Colonic mucosa (tissue), 4 donors: ENCODE data around the gene GCSAM. TPM values are rescaled to one million over a fixed set of nuclear protein-coding genes. Genes with fewer than 3 reads are reported as not detected.

ENCODE experiments used
- DNase-seq: peaks from one replicate; pipeline ENCODE4 v3.0.0-alpha.2; 2020
- H3K27ac ChIP-seq: fragments of 200-600 bp; one replicate; pipeline ENCODE4 v1.8.0; 2021
- H3K27me3 ChIP-seq: fragments of 200-600 bp; one replicate; pipeline ENCODE4 v1.8.0; 2021
- H3K36me3 ChIP-seq: fragments of 200-600 bp; one replicate; pipeline ENCODE4 v1.8.0; 2021
- H3K4me1 ChIP-seq: fragments of 200-600 bp; one replicate; pipeline ENCODE4 v1.8.0; 2021; ENCODE audit warnings: mild to moderate bottlenecking
- H3K4me3 ChIP-seq: fragments of 200-600 bp; one replicate; pipeline ENCODE4 v1.8.0; 2021
- H3K9ac ChIP-seq, 2 donors: one replicate each; pipeline ENCODE4 v1.7.0; 2013; ENCODE audit warnings: control low read depth in 2 of 2, low read depth in 2 of 2, low read length in 2 of 2
- H3K9me3 ChIP-seq: fragments of 200-600 bp; one replicate; pipeline ENCODE4 v1.8.0; 2021
- intact Hi-C: fragments of 100-400 bp; cut with DNase I; formaldehyde crosslinking; loops from one replicate; pipeline ENCODE4 v1.14.1; 2022
- total RNA-seq, 2 donors: library from RNA; stranded (reverse); fragmentation: NEBNext Ultra II Directional in 1 of 2; extraction: Animal tissue kit (Norgen Biotek cat#: 25700) in 1 of 2; gene quantifications; one replicate each; pipeline ENCODE4 v1.2.1, GENCODE V29; 2021
- TF ChIP-seq, protein P1 (sequence below): fragments of 200-600 bp; IDR thresholded peaks from one replicate; pipeline ENCODE4 v1.8.0; 2022; ENCODE audit warnings: antibody characterized with exemption, mild to moderate bottlenecking
- donor health status: healthy.
- donor health status: DM: no; HTN: no; CAD: no.
- donor health status: DM: no; HTN: no; CAD: no.

The GCSAM gene
- total RNA-seq, 2 donors from 2014 or later: 0.16 to 0.17 TPM

DNA sequence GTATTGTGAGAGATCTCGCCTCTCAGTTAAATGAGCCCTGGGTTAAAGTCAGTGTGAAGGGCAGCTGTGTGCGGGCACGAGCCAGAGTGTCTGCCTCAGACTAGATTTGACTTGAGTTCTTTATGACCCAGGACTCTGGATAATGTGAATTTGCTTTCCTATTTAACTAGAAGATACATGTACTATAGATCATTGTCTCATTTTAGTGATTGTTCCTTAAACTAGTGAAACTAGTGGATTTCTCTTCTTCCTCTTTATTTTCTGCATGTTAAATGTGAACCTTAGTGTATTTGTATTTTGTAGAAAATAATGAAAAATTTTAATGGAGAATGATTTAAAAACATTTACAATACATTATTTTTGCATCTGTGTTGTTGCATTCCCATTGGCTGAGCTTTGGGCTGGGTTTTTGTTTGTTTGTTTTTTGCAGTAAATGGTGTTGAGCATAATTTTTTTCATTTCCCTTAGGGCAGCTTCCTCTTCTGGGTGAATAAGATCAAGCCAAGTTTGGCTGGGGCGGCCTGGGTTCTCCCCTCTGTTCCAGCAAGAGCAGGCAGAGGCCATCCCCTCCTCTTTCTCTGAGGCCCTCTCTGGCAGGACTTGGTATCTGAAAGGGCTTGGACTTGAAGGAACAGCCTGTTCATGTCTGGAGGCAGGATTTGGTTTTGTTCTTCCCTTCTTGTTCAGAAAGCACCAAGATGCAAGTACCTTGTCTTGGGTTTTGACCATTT, 15.0 kb downstream of the GCSAM start:
- no peaks in the 10 kb centered on the region for H3K4me1 ChIP-seq
- no peaks in the 10 kb centered on the region for H3K36me3 ChIP-seq
- H3K27me3 ChIP-seq: no peaks in the 10 kb centered on the region
- H3K27ac ChIP-seq: no peak overlapping the region
- no peak overlapping the region for H3K4me3 ChIP-seq
- no peak overlapping the region for H3K9ac ChIP-seq
- H3K9me3 ChIP-seq: no peaks in the 10 kb centered on the region
- no peak for DNase-seq
- intact Hi-C loops: no loop called here
- TF ChIP-seq, protein P1, sequence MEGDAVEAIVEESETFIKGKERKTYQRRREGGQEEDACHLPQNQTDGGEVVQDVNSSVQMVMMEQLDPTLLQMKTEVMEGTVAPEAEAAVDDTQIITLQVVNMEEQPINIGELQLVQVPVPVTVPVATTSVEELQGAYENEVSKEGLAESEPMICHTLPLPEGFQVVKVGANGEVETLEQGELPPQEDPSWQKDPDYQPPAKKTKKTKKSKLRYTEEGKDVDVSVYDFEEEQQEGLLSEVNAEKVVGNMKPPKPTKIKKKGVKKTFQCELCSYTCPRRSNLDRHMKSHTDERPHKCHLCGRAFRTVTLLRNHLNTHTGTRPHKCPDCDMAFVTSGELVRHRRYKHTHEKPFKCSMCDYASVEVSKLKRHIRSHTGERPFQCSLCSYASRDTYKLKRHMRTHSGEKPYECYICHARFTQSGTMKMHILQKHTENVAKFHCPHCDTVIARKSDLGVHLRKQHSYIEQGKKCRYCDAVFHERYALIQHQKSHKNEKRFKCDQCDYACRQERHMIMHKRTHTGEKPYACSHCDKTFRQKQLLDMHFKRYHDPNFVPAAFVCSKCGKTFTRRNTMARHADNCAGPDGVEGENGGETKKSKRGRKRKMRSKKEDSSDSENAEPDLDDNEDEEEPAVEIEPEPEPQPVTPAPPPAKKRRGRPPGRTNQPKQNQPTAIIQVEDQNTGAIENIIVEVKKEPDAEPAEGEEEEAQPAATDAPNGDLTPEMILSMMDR: no peak

DNA sequence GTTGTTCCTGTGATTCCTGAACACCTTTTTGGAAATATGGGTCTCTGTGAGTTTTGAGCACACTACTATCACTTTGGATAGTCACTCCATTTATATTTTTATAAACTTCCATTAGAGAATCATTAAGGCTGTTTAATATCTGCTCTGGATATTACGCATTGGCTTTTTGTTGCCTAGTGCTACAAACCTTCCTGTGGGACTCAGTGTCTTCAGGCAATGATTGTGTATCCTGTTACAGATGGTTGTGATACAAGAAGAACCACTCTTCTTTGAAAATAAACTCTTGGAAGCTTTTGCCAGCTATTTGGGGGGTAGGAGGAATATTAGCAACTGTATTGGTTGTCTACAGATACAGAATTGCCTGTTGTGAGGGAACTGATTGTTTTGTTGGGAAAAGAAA, 15.6 kb downstream of the GCSAM start:
- TF ChIP-seq, protein P1: no peak
- no peak for DNase-seq
- no peak overlapping the region for H3K4me3 ChIP-seq
- no peaks in the 10 kb centered on the region for H3K36me3 ChIP-seq
- intact Hi-C loops: no loop called here
- H3K9ac ChIP-seq: no peak overlapping the region
- no peaks in the 10 kb centered on the region for H3K4me1 ChIP-seq
- H3K27ac ChIP-seq: no peak overlapping the region
- no peaks in the 10 kb centered on the region for H3K9me3 ChIP-seq
- H3K27me3 ChIP-seq: no peaks in the 10 kb centered on the region

DNA sequence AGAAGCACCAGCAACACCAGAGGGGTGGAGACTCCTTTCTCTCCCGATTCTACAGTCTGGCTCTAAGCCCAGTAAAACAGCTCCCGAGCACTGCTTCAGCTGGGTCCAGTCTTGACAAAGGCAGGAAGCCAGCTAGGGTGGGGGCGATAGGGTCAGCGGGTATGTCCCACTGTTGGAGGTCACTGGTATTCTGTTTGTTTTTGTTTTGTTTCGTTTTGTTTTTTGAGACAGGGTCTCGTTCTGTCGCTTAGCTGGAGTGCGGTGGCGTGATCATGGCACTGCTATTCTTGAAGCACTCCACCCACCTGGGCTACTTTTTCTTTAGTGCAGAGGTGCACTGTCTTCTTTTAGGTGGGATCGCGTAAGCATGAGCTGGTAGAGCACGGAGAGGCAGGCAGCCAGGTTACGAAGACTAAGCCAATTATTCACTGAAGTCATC, 16.3 kb downstream of the GCSAM start:
- intact Hi-C loops: no loop called here
- no peak for DNase-seq
- Histone ChIP-seq H3K9me3 (no peaks in the 10 kb centered on the region), H3K36me3 (no peaks in the 10 kb centered on the region), H3K4me1 (no peaks in the 10 kb centered on the region), H3K27me3 (no peaks in the 10 kb centered on the region), H3K27ac (no peak overlapping the region), H3K9ac (no peak overlapping the region), H3K4me3 (no peak overlapping the region)
- TF ChIP-seq, protein P1: no peak

DNA sequence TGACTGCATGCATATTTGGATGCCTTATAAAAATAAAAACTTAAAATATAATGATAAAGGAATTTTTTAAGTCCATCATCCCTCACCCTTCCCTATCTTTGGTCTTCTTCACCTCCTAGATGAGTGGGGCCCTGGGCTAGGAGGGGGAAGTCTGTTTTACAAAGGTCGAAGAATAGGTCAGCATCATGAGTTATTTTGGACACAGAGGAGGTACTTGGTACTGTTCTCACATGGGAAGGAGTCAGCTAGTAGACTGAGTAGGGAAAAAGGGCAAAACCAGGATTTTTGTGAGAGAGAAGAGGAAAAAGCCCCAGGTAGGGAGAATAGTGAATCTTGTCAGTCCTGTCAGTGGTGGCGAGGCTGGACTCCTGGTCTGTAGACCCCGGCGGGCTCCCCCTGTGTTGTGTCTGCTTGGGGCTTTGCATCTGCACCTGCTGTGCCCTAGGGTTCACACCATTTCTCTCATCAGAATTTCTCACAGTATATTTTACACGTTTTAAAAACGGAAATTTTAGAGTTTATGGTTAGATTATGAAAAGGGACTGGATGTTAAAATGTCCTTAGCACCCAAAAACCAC, 17.2 kb downstream of the GCSAM start:
- no peak overlapping the region for H3K4me3 ChIP-seq
- intact Hi-C loops: no loop called here
- H3K4me1 ChIP-seq: no peaks in the 10 kb centered on the region
- H3K27ac ChIP-seq: no peak overlapping the region
- H3K9me3 ChIP-seq: no peaks in the 10 kb centered on the region
- TF ChIP-seq, protein P1: no peak
- H3K9ac ChIP-seq: no peak overlapping the region
- no peak for DNase-seq
- no peaks in the 10 kb centered on the region for H3K36me3 ChIP-seq
- no peaks in the 10 kb centered on the region for H3K27me3 ChIP-seq

DNA sequence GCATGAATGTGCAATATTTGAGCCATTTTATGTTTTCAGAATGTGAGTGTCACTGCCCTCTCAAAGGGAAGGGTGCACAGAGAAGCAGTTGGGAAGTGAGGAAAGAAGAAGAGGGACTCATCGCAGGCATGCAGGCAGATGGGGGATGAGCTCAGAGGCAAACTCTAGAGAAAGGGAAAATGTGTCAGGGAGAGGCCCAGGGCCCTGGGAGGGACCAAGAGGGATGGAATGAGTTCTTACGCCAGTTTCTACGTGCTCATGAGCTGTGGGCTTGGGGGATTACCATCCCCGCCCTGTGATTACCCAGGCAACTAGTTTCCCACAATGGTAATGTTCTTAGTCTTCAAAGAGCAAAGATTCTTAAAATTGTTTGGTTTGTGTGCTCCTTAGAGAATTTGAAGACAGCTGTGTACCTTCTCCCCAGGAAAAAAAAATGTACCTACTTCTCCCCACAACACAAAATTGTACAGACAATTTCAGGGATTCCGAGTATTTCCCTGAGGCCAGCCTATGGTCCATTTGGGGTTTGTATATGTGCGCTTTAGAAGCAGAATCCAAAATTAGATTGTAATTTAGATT, 17.8 kb downstream of the GCSAM start:
- Histone ChIP-seq H3K27ac (no peak overlapping the region), H3K4me1 (no peaks in the 10 kb centered on the region), H3K27me3 (no peaks in the 10 kb centered on the region), H3K36me3 (no peaks in the 10 kb centered on the region), H3K9me3 (no peaks in the 10 kb centered on the region), H3K4me3 (no peak overlapping the region), H3K9ac (no peak overlapping the region)
- no peak for DNase-seq
- TF ChIP-seq, protein P1: no peak
- intact Hi-C loops: no loop called here
